GM21528 (cell line): ENCODE measurements around the gene GAS2L2.
A peak's percentile ranks its signal among the peaks of the same experiment; 100 is the strongest.
"Not testable (repeated sequence)": the region's sequence is repeated elsewhere in the genome, so short reads cannot be mapped to it uniquely, and the experiment has no call there.

Experiments used
- ATAC-seq: cut with Tn5 transposase; IDR thresholded peaks from one replicate; pipeline ENCODE4 v1.9.1; 2021; ENCODE audit warnings: mild to moderate bottlenecking, moderate library complexity; ENCODE audit not compliant: unreplicated experiment, low FRiP score

Gene GAS2L2

GRCh38 chr17:35773679-35774425, 20.8 kb upstream of the GAS2L2 start:
- ATAC-seq: no peak

- ATAC-seq: no peak
Measured at GRCh38 chr17:35773129-35773528, 20.1 kb upstream of the GAS2L2 start.

DNA sequence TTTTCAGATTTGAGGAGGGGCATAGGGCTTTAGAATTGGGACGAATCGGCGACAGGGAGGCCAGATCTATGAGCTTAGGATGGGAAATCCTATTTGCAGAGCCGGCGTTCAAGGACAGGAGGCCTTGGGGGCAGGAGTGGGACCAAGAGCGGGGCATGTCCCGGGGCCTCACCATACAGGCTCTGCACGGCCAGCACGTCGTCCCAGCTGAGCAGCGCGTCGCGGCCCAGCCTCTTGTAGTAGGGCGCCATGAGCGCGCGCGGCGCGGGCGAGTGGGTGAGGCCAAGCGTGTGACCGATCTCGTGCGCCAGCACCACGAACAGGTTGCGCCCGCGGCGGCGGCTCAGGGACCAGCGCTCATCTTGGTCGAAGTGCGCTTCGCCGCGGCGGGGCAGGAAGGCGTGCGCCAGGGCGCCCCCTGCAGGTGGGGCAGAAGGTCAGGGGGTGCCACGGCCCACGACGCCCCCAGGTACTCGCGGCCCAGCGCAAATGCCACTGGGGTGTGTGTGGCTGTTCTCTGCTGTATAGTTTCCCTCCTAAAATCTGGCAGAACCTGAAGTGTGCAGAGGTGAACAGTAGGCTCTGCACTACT, 17.0 kb upstream of the GAS2L2 start:
- ATAC-seq: no peak

DNA sequence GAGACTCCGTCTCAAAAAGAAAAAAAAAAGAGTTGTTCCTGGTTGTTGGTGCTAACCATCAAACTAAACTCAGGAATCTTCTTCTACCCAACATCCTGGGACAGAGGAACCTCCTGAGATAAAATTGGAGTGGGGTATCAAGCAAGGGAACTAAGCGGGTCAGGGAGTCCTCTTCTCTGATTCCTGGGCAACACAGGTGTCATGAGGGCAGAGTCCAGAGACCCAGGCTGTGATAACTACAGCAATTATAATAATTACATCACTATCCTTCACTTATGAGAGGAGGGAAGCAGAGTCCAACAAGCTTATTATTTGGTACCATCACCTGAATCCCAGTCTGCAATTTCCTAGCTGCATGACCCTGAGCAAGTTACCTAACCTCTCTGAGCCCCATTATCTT, 15.8 kb upstream of the GAS2L2 start:
- no peak for ATAC-seq

- no peak for ATAC-seq
Measured at GRCh38 chr17:35766903-35767510, 14.0 kb upstream of the GAS2L2 start.

DNA sequence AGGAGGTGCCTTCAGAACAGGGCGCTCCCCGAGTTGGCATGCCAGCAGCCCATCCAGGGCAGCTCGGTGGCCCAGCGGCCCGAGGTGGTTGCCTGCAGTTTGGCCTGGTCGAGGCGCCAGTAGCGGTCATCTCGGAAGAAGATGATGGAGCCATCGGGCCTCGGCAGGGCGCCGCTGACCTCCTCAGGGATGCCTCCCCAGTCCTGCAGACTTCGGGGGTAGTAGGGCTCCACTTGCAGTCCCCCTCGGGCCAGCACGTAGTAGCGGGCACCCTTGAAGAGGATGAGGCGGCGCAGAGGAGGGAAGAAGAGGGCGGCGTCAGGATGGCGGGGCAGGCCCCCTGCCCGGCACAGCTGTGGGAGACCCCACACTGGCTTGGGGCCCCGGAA, 13.4 kb upstream of the GAS2L2 start:
- ATAC-seq: no peak

DNA sequence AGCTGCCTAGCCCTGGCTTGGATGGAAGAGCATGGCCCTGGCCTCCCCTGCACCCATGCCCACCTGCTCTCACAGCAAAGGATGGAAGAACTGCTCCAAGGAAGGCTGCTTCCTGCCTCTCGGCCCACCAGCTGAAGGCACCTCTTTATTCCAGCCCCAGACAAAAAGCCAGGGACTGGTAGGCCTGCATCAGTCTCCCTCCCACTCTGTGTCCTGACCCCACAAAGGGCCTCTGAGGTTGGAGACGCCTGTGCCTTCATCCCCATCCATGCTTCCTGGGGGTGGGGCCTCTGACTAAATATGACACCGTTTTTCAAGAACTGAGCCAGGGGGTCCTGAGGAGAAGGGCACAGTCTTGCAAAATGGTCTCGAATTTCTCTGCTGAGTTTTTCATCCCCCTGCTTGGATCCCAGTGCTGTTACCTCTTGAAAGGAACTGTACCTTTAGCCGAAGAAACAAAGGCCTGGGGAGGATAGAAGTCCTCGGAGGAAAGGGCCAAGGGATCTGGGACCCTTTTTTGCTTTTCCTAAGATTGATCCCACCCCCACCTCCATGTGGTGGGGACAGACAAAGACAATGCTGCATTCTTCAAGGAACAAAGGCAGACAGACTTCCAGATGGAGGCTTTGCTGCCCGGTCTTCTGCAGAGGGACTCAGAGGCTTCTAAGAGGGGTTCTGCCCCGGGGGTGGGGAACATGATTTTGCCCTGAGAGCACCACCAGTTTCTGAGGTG, 12.9 kb upstream of the GAS2L2 start:
- ATAC-seq: no peak

GRCh38 chr17:35765086-35765710, 12.2 kb upstream of the GAS2L2 start:
- no peak for ATAC-seq

DNA sequence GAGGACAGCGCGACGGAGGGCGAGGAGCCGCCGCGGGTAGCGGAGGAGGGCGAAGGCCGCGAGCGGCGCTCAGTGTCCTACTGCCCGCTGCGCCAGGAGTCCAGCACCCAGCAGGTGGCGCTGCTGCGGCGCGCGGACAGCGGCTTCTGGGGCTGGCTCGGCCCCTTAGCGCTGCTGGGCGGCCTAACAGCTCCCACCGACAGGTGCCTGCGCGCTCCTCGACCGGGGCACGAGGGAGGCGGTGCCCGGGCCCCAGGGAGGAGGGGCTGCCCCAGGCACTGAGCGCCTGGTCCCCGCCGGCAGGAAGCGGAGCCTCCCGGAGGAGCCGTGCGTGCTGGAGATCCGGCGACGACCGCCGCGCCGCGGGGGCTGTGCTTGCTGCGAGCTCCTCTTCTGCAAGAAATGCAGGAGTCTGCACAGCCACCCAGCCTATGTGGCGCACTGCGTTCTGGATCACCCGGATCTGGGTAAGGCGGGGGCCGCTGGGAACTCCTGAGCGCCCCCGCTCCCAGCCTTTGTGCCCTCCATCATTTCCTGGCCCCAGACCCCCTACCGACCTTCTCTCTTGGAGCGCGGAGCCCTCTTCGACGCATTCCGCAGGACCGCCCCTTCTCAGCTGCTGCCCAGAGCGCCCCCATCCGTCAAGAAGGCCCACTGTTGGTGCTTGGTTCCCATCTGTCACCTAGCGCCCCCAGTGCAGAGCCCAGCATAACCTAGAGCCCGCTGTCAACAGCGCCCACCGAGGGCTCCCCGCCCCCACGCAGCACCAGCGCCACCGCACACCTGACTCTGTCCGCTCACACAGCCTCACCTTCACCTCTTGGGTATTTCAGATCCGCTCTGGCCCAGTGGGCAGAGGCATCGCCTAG, 11.3 kb upstream of the GAS2L2 start:
- ATAC-seq: peak; percentile 79

- no peak for ATAC-seq
Measured at GRCh38 chr17:35763767-35764122, 10.7 kb upstream of the GAS2L2 start.

- ATAC-seq: no peak
Measured at GRCh38 chr17:35761601-35762000, 8.6 kb upstream of the GAS2L2 start.

- ATAC-seq: no peak
Measured at GRCh38 chr17:35760587-35760986, 7.5 kb upstream of the GAS2L2 start, which contains the start of gene C17orf50. Gene C17orf50 (plus strand): TSS chr17:35760887. CDS start chr17:35760942, 55 bp downstream.

- ATAC-seq: no peak
Measured at GRCh38 chr17:35757243-35757642, 4.2 kb upstream of the GAS2L2 start.

DNA sequence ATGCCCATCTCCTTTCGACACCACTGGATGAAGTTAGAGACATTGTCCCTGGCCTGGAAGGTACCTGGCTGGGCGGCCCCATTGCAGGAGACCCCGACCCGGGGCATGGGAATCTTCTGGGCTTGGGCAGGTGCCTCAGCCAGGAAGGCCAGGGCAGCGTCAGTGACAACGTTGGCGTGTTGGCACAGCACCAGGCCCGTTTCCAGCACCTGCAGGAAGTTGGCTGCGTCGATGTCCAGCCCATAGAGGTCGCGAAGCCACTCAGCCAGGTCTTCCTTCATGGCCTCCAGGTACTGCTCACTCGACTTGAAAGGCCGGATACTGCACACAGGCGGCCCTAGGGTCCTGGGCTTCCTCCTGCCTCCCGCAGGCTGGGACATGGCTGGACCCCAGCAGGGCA, 568 bp downstream of the GAS2L2 start:
- no peak for ATAC-seq

- not testable (repeated sequence) for ATAC-seq
Measured at GRCh38 chr17:35751541-35751940, 1.5 kb downstream of the GAS2L2 start.

DNA sequence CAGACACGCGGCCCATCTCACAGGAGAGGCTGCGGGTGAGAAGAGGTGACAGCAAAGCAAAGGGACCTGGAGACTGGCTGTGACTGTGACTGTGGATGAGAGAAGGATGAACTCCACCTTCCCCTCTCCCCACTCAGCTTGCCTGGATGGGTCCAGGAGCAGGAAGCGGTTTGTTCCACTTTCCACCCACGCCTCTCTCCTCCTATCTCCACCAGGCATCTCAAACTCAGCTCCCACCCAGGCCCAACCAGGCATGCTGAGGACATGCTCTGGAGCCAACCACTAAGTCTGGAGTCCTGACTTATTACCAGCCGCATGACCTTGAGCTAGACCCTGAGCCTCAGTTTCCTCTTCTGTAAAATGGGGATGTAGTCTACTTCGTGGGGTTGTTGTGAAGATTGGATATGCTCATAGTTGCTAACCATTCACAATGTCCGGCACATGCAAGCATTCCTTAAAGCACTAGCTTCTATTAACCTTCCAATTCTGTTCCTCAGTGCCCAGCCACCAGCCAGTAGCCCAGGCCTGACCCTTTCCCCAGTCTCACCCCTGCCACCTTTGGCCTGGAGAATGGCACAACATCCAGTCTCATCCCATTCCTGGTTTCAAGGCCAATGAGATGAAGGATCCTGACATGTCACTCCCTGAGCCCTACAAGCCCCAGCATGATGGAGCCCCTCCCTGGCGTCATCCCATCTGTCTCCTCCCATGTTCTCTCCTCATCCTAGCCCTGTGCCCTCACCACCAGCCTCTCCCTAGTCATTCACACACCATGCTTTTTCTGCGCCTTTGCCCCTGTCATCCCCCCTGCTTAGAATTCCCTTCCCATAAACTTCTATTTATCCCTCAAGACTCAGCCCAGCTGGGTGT, 2.3 kb downstream of the GAS2L2 start:
- no peak for ATAC-seq

DNA sequence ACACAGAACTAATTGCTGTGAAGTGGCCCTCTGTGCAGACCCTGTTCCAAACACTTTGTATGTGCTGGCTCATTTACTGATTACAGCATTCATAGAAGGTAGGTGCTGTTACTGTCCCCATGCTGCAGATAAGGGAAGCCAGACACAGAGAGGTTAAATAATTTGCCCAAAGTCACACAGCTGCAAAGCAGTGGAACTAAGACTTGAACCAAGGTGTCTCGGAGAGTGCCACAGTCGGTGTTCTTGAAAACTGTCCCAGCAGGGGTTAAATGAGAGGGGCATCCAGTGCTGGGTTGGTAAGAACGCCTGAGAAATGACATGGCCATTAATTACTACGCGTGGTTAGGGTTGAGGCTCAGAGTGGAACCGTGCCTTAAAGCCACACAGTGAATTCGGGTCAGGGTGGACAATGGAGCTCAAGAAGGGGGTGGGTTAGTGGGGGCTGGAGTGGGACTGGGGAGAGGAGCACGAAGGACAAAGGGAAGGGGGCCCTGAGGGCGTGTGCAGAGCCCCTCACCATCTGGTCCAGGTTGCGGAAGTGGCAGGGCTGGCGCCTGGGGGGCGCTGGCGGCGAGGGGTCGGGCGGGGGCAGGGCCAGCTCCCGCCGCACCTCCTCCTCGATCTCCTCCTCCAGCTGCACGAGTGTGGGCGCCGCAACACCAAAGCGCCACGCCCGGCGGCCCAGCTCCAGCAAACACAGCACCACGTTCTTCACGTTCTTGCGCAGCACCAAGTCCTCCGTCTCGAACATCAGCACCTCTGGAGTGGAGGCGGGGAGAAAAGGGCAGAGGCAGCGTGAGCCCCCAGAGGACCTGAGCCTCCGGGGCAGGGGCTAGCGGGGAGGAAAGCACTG, 3.3 kb downstream of the GAS2L2 start:
- no peak for ATAC-seq

- no peak for ATAC-seq
Measured at GRCh38 chr17:35748979-35749378, 4.1 kb downstream of the GAS2L2 start.
